CD4-positive, alpha-beta T cell treated with Interleukin-12 subunit alpha and Interleukin-12 subunit beta, for 1 hour (primary cell): ENCODE data around the gene DYNLT1.
"Not testable (repeated sequence)": the region's sequence is repeated elsewhere in the genome, so short reads cannot be mapped to it uniquely, and the experiment has no call there.

Experiments used
- DNase-seq: peaks from one replicate; pipeline ENCODE4 v3.0.0-alpha.2; 2020

The DYNLT1 gene

GRCh38 chr6:158621694-158622544, 22.6 kb downstream of the DYNLT1 start:
- DNase-seq, result no peak

- no peak for DNase-seq
These were observed 23.4 kb downstream of the DYNLT1 start for GRCh38 chr6:158620963-158621693.

GRCh38 chr6:158619922-158620801, 24.4 kb downstream of the DYNLT1 start:
- DNase-seq, result no peak

GRCh38 chr6:158618289-158618688, 26.3 kb downstream of the DYNLT1 start:
- not testable (repeated sequence) for DNase-seq

- DNase-seq, result not testable (repeated sequence)
These were observed 29.9 kb downstream of the DYNLT1 start for GRCh38 chr6:158614606-158615005.

- no peak for DNase-seq
These were observed 32.8 kb downstream of the DYNLT1 start for GRCh38 chr6:158611541-158612370.

GRCh38 chr6:158611039-158611438, 33.5 kb downstream of the DYNLT1 start:
- no peak for DNase-seq

GRCh38 chr6:158610319-158610968, 34.1 kb downstream of the DYNLT1 start:
- no peak for DNase-seq

GRCh38 chr6:158609455-158610155, 34.9 kb downstream of the DYNLT1 start:
- no peak for DNase-seq

- DNase-seq, result no peak
These were observed 36.3 kb downstream of the DYNLT1 start for GRCh38 chr6:158608221-158608620.

GRCh38 chr6:158607411-158608170, 37.0 kb downstream of the DYNLT1 start:
- no peak for DNase-seq

GRCh38 chr6:158606935-158607334, 37.6 kb downstream of the DYNLT1 start:
- no peak for DNase-seq

- not testable (repeated sequence) for DNase-seq
These were observed 38.5 kb downstream of the DYNLT1 start for GRCh38 chr6:158606011-158606410.

GRCh38 chr6:158605266-158605878, 39.2 kb downstream of the DYNLT1 start:
- peak; percentile 58 for DNase-seq

GRCh38 chr6:158604048-158604406, 40.5 kb downstream of the DYNLT1 start:
- DNase-seq, result no peak

- no peak for DNase-seq
These were observed 41.1 kb downstream of the DYNLT1 start for GRCh38 chr6:158603261-158604047.

GRCh38 chr6:158599635-158600034, 44.9 kb downstream of the DYNLT1 start:
- DNase-seq, result no peak

GRCh38 chr6:158597565-158597964, 47.0 kb downstream of the DYNLT1 start:
- DNase-seq, result no peak

- DNase-seq, result no peak
These were observed 47.7 kb downstream of the DYNLT1 start for GRCh38 chr6:158596861-158597260.
